GM21825 (cell line): ENCODE data around the gene PTPRH.

Experiments used
- ATAC-seq: cut with Tn5 transposase; IDR thresholded peaks from one replicate; pipeline ENCODE4 v1.9.1; 2021; ENCODE audit warnings: mild to moderate bottlenecking, moderate library complexity; ENCODE audit not compliant: unreplicated experiment

The PTPRH gene

GRCh38 chr19:55134736-55135135 lies 74.6 kb downstream of the PTPRH start:
- ATAC-seq, result no peak

DNA sequence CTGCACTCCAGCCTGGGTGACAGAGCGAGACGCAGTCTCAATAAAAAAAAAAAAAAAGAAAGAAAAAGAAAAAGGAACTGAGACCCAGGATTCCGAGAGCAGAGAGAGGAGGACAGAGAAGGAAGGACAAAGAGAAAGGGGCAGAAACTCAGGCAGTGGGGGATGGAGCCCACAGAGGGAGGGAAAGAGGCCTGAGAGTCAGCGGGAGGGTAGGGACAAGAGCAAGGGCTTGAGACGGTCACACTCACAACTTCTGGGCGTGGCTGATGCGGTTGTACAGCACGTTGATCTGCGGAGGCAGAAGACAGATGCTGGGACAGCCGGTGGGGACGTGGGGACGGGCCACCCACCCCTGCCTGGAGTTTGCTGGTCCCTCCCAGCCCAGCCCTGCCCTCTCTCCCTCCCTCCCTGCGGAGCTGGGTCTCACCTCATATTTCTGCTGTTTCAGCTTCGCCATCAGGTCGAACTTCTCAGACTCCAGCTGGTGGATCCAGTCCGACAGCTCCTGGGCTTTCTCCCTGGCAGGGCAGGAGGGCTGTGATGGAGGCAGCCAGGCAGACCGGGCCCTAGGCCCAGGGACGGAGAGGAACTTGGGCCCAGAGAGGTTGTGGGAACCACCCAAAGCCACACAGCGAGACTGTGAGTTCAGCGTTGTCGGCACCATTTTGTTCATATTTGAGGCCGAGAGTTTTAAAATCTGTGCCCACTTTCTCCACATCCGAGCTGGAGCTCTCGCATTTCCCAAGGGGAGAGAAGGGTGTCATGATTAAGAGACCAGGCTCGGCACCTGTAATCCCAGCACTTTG lies 75.5 kb downstream of the PTPRH start:
- no peak for ATAC-seq

DNA sequence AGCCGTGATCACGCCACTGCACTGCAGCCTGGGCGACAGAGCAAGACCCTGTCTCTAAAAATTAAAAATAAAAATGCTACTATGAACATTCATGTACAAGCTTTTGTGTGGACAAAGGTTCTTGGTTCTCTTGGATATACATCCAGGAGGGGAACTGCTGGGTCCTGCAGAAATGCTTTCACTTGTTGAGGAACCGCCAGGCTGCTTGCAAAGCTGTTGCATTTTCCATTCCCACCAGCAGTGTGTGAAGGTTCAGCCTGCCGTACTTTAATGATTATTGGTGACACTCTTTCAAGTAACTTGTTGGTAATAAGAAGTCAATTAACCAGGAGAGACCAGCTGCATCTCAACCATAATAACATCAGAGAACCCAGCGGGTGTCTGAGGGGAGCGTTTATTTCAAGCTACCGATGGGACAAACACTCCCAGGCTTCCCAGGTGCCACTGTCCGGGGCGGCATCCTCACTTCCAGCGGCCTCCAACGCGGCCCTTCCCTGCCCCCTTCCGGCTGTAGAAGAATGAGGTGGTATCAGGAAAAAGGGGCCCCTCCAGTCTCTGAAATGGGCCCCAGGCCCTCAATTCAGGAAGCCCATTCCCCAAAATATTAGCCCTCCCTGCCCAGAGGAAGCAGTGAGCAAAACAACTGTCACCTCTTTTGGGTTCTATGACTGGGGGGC lies 76.7 kb downstream of the PTPRH start:
- no peak for ATAC-seq

DNA sequence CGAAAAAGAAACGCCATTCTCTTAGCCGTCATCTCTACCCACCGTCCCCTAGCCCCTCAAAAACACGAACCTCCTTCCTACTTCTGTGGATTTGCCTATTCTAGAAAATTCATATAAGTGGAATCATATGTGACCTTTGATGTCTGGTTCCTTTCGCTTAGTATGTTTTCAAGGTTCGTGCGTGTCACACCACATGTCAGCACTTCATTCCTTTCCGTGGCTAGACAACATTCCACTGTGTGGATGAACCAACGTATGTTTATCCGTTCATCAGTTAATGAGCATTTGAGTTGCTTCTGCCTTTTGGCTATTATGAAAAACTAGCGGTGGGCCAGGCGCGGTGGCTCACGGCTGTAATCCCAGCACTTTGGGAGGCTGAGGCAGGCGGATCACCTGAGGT lies 77.9 kb downstream of the PTPRH start:
- no peak for ATAC-seq
